ENCODE data around the gene TTC31.
"Not testable (repeated sequence)": the region's sequence is repeated elsewhere in the genome, so short reads cannot be mapped to it uniquely, and the experiment has no call there.

- TF ChIP-seq CTCF, POLR2A, POLR2AphosphoS5, EP300 (IDR thresholded peaks at IDR 0.05): not testable (repeated sequence)
Measured at GRCh38 chr2:74459503-74460118, 23.3 kb upstream of the TTC31 start.
